ENCODE measurements around the gene SLC2A11. TPM values are rescaled to one million over a fixed set of nuclear protein-coding genes. Genes with fewer than 3 reads are reported as not detected.

SLC2A11 gene
- polyA plus RNA-seq, 1 donor from 2014 or later = 45.7 TPM

GRCh38 chr22:23877566-23877965 is 19.9 kb downstream of the SLC2A11 start:
- no peak overlapping the region for H3K4me2 ChIP-seq (ENCODE audit: low read length)
- H3K36me3 ChIP-seq (ENCODE audit: insufficient read depth, low read length) = no peaks in the 10 kb centered on the region
- H3K79me2 ChIP-seq (replicated peaks; ENCODE audit: insufficient read depth, low read length) = no peaks in the 10 kb centered on the region
- H3K9me3 ChIP-seq (ENCODE audit: low read length) = no peaks in the 10 kb centered on the region
- no peak overlapping the region for H2AFZ ChIP-seq (ENCODE audit: low read depth, low read length)
- H3K9ac ChIP-seq (ENCODE audit: low read length) = no peak overlapping the region
- no peak for TF ChIP-seq EZH2 (IDR thresholded peaks at IDR 0.05; ENCODE audit: borderline replicate concordance, insufficient read depth, low read length, poor library complexity, severe bottlenecking)
- TF ChIP-seq CTCF (IDR thresholded peaks at IDR 0.05; ENCODE audit: poor library complexity, severe bottlenecking) = no peak
- H3K27ac ChIP-seq (ENCODE audit: low read length) = no peak overlapping the region
- H3K4me3 ChIP-seq (ENCODE audit: low read length) = no peak overlapping the region
- no peaks in the 10 kb centered on the region for H4K20me1 ChIP-seq (ENCODE audit: insufficient read depth)
- no peaks in the 10 kb centered on the region for H3K9me2 ChIP-seq (ENCODE audit: insufficient read depth, low read length)
- no peaks in the 10 kb centered on the region for H3K27me3 ChIP-seq (ENCODE audit: insufficient read depth, low read depth, low read length)
- H3F3A ChIP-seq (ENCODE audit: insufficient read depth, low read length, poor library complexity, severe bottlenecking) = no peaks in the 10 kb centered on the region

- no peak for TF ChIP-seq SMC3 (conservative IDR thresholded peaks at IDR 0.05; ENCODE audit: poor library complexity)
- TF ChIP-seq EZH2 (IDR thresholded peaks at IDR 0.05; ENCODE audit: borderline replicate concordance, insufficient read depth, low read length, poor library complexity, severe bottlenecking) = no peak
- no peak for TF ChIP-seq TAF1 (IDR thresholded peaks at IDR 0.05; ENCODE audit: low read depth)
- no peak overlapping the region for H3K9ac ChIP-seq (ENCODE audit: low read length)
- H3K27ac ChIP-seq (ENCODE audit: low read length) = no peak overlapping the region
- H2AFZ ChIP-seq (ENCODE audit: low read depth, low read length) = no peak overlapping the region
- no peaks in the 10 kb centered on the region for H3F3A ChIP-seq (ENCODE audit: insufficient read depth, low read length, poor library complexity, severe bottlenecking)
- H4K20me1 ChIP-seq (ENCODE audit: insufficient read depth) = no peaks in the 10 kb centered on the region
- no peak overlapping the region for H3K4me3 ChIP-seq (ENCODE audit: low read length)
- H3K9me3 ChIP-seq (ENCODE audit: low read length) = no peaks in the 10 kb centered on the region
- no peaks in the 10 kb centered on the region for H3K36me3 ChIP-seq (ENCODE audit: insufficient read depth, low read length)
- H3K4me2 ChIP-seq (ENCODE audit: low read length) = no peak overlapping the region
- H3K9me2 ChIP-seq (ENCODE audit: insufficient read depth, low read length) = no peaks in the 10 kb centered on the region
- no peaks in the 10 kb centered on the region for H3K27me3 ChIP-seq (ENCODE audit: insufficient read depth, low read depth, low read length)
- H3K79me2 ChIP-seq (replicated peaks; ENCODE audit: insufficient read depth, low read length) = no peaks in the 10 kb centered on the region
Observed at GRCh38 chr22:23878219-23878618, 20.5 kb downstream of the SLC2A11 start.

DNA sequence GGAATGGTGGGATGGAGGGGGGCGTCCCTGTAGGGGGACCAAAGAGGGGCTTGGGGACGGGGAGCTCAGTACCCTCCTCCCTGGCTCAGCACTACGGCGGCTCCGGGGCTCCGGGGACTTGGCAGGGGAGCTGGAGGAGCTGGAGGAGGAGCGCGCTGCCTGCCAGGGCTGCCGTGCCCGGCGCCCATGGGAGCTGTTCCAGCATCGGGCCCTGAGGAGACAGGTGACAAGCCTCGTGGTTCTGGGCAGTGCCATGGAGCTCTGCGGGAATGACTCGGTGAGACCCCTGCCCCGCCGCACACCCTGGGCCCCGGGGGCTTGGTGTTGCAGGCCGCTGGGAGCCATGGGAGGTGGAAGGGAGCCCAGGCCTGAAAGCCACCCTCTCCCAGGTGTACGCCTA is 24.7 kb downstream of the SLC2A11 start:
- no peaks in the 10 kb centered on the region for H3K27me3 ChIP-seq (ENCODE audit: insufficient read depth, low read depth, low read length)
- H4K20me1 ChIP-seq (ENCODE audit: insufficient read depth) = no peaks in the 10 kb centered on the region
- H3K9me3 ChIP-seq (ENCODE audit: low read length) = no peaks in the 10 kb centered on the region
- H2AFZ ChIP-seq (ENCODE audit: low read depth, low read length) = no peak overlapping the region
- H3K27ac ChIP-seq (ENCODE audit: low read length) = no peak overlapping the region
- no peaks in the 10 kb centered on the region for H3K36me3 ChIP-seq (ENCODE audit: insufficient read depth, low read length)
- no peaks in the 10 kb centered on the region for H3F3A ChIP-seq (ENCODE audit: insufficient read depth, low read length, poor library complexity, severe bottlenecking)
- H3K9me2 ChIP-seq (ENCODE audit: insufficient read depth, low read length) = no peaks in the 10 kb centered on the region
- no peak overlapping the region for H3K4me2 ChIP-seq (ENCODE audit: low read length)
- H3K9ac ChIP-seq (ENCODE audit: low read length) = no peak overlapping the region
- no peaks in the 10 kb centered on the region for H3K79me2 ChIP-seq (replicated peaks; ENCODE audit: insufficient read depth, low read length)
- no peak overlapping the region for H3K4me3 ChIP-seq (ENCODE audit: low read length)
- TF ChIP-seq MXI1 (conservative IDR thresholded peaks at IDR 0.05; ENCODE audit: poor library complexity, severe bottlenecking) (no peak), POLR2AphosphoS5 (IDR thresholded peaks at IDR 0.05) (no peak), RAD21 (conservative IDR thresholded peaks at IDR 0.05) (no peak), TAF1 (IDR thresholded peaks at IDR 0.05; ENCODE audit: low read depth) (no peak), EP300 (conservative IDR thresholded peaks at IDR 0.05; ENCODE audit: poor library complexity, severe bottlenecking) (no peak), CTCF (IDR thresholded peaks at IDR 0.05; ENCODE audit: poor library complexity, severe bottlenecking) (no peak)
- TF ChIP-seq, protein P1, sequence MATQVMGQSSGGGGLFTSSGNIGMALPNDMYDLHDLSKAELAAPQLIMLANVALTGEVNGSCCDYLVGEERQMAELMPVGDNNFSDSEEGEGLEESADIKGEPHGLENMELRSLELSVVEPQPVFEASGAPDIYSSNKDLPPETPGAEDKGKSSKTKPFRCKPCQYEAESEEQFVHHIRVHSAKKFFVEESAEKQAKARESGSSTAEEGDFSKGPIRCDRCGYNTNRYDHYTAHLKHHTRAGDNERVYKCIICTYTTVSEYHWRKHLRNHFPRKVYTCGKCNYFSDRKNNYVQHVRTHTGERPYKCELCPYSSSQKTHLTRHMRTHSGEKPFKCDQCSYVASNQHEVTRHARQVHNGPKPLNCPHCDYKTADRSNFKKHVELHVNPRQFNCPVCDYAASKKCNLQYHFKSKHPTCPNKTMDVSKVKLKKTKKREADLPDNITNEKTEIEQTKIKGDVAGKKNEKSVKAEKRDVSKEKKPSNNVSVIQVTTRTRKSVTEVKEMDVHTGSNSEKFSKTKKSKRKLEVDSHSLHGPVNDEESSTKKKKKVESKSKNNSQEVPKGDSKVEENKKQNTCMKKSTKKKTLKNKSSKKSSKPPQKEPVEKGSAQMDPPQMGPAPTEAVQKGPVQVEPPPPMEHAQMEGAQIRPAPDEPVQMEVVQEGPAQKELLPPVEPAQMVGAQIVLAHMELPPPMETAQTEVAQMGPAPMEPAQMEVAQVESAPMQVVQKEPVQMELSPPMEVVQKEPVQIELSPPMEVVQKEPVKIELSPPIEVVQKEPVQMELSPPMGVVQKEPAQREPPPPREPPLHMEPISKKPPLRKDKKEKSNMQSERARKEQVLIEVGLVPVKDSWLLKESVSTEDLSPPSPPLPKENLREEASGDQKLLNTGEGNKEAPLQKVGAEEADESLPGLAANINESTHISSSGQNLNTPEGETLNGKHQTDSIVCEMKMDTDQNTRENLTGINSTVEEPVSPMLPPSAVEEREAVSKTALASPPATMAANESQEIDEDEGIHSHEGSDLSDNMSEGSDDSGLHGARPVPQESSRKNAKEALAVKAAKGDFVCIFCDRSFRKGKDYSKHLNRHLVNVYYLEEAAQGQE (IDR thresholded peaks at IDR 0.05; ENCODE audit: borderline replicate concordance) = no peak
